HepG2 (cell line): Measurements from ENCODE around the gene GPALPP1. TPM values are rescaled to one million over a fixed set of nuclear protein-coding genes. Genes with fewer than 3 reads are reported as not detected.

ENCODE experiments used
- ATAC-seq: fragments of 200-7000 bp; cut with Tn5 transposase; 3 replicates; pipeline ENCODE4 v1.9.1; 2020; ENCODE audit warnings: mild to moderate bottlenecking, moderate library complexity
- BruUV-seq: library from RNA; stranded (reverse); fragments of 400-500 nt; replicated peaks from 2 replicates; lab custom pipeline; 2021; lab: Mats Ljungman, UMichigan
- CTCF ChIA-PET: fragments of 300-600 bp; formaldehyde crosslinking; extraction: SDS; loops from one replicate; lab custom pipeline; 2021; ENCODE audit warnings: low total read pairs, inconsistent platforms, low intra/inter-chr PET ratio; lab: Yijun Ruan, JAX
- POLR2A ChIA-PET: fragments of 350-600 bp; sonication (Branson Sonifier 250); formaldehyde crosslinking; loops from one replicate; lab custom pipeline; 2020; ENCODE audit warnings: antibody characterized with exemption, inconsistent platforms; lab: Yijun Ruan, JAX
- DNase-seq: peaks from one replicate; pipeline ENCODE4 v3.0.0-alpha.2; 2015; ENCODE audit warnings: low spot score
- FAIRE-seq: peaks from 3 replicates; lab custom pipeline; 2011; peaks lifted over from hg19 to GRCh38; lab: Jason Lieb, UNC
- H2AFZ ChIP-seq: one replicate; pipeline ENCODE4 v1.6.1; 2011; ENCODE audit warnings: low read length, inconsistent platforms
- H3K27ac ChIP-seq: fragments of 300-600 bp; 3 replicates; pipeline ENCODE4 v1.8.0; 2011; ENCODE audit warnings: mixed run types, mild to moderate bottlenecking, mixed read lengths, low read length, inconsistent platforms; ENCODE audit not compliant: insufficient read depth; ENCODE audit errors: extremely low read length
- H3K27me3 ChIP-seq, 2 experiments: fragments of 200-600 bp in 1 of 2; 2 replicates in 1 of 2; 3 replicates in 1 of 2; pipeline versions ENCODE4 v1.6.0 to v1.8.0; 2011; ENCODE audit warnings: low read length in 2 of 2, mild to moderate bottlenecking in 2 of 2, moderate library complexity in 2 of 2, inconsistent platforms in 1 of 2; ENCODE audit not compliant: insufficient read depth in 2 of 2, control insufficient read depth in 1 of 2
- H3K36me3 ChIP-seq, 2 experiments: fragments of 200-600 bp in 1 of 2; replicated peaks in 1 of 2; 2 replicates in 1 of 2; 3 replicates in 1 of 2; pipeline versions ENCODE4 v1.5.1 to v1.8.0; 2011; ENCODE audit warnings: low read length in 2 of 2, inconsistent platforms in 1 of 2; ENCODE audit not compliant: insufficient read depth in 2 of 2, control insufficient read depth in 1 of 2
- H3K4me1 ChIP-seq: 2 replicates; pipeline ENCODE4 v1.5.1; 2012; ENCODE audit warnings: low read length, inconsistent platforms; ENCODE audit not compliant: insufficient read depth
- H3K4me2 ChIP-seq: 2 replicates; pipeline ENCODE4 v1.6.0; 2011; ENCODE audit warnings: low read depth, low read length, inconsistent platforms
- H3K4me3 ChIP-seq, 3 experiments: fragments of 200-600 bp in 1 of 3; sonication (generic), shearing (Covaris generic) in 1 of 3; replicated peaks in 1 of 3; 2 replicates each; pipeline ENCODE4 v1.5.1; 2011 to 2016; ENCODE audit warnings: low read length in 3 of 3, inconsistent platforms in 2 of 3, low read depth in 2 of 3, mild to moderate bottlenecking in 2 of 3, control low read depth in 1 of 3, mixed read lengths in 1 of 3; ENCODE audit not compliant: insufficient read depth in 1 of 3
- H3K79me2 ChIP-seq: one replicate; pipeline ENCODE4 v1.6.1; 2011; ENCODE audit warnings: low read length, inconsistent platforms; ENCODE audit not compliant: insufficient read depth
- H3K9ac ChIP-seq: 2 replicates; pipeline ENCODE4 v1.6.0; 2011; ENCODE audit warnings: mild to moderate bottlenecking, low read depth, low read length, inconsistent platforms; ENCODE audit not compliant: insufficient read depth
- H3K9me3 ChIP-seq: 2 replicates; pipeline ENCODE4 v1.5.1; 2012; ENCODE audit warnings: mild to moderate bottlenecking, low read length
- H4K20me1 ChIP-seq: 2 replicates; pipeline ENCODE4 v1.6.0; 2011; ENCODE audit warnings: inconsistent platforms, mild to moderate bottlenecking, low read length, moderate library complexity; ENCODE audit not compliant: insufficient read depth
- AGO1 ChIP-seq: fragments of 200-400 bp; formaldehyde crosslinking; IDR thresholded peaks from 2 replicates; pipeline ENCODE4 v1.6.1; 2017; ENCODE audit warnings: mild to moderate bottlenecking, low read depth, low read length, moderate library complexity; ENCODE audit not compliant: poor library complexity, severe bottlenecking
- CEBPB ChIP-seq: IDR thresholded peaks from 2 replicates; pipeline ENCODE4 v1.6.1; 2011; ENCODE audit warnings: low read depth, low read length, improper control_type of control experiment, borderline replicate concordance
- DBP ChIP-seq: sonication (generic); formaldehyde crosslinking; IDR thresholded peaks from 2 replicates; pipeline ENCODE4 v1.4.0; 2020; ENCODE audit warnings: missing genetic modification reagents; ENCODE audit errors: not compliant biosample characterization
- HNRNPL ChIP-seq: fragments of 200-400 bp; formaldehyde crosslinking; IDR thresholded peaks from 2 replicates; pipeline ENCODE4 v1.6.1; 2017; ENCODE audit warnings: mild to moderate bottlenecking, low read depth, low read length
- NFAT5 ChIP-seq: sonication (generic); formaldehyde crosslinking; IDR thresholded peaks from 2 replicates; pipeline ENCODE4 v1.4.0; 2020; ENCODE audit warnings: missing genetic modification reagents
- NR1H2 ChIP-seq: sonication (generic); formaldehyde crosslinking; IDR thresholded peaks from 2 replicates; pipeline ENCODE4 v1.8.1; 2022; ENCODE audit warnings: low read depth, missing genetic modification reagents, borderline replicate concordance
- ZNF180 ChIP-seq: sonication (generic); formaldehyde crosslinking; IDR thresholded peaks from 2 replicates; pipeline ENCODE4 v1.4.0; 2020; ENCODE audit warnings: low read depth, missing genetic modification reagents, borderline replicate concordance
- ZNF784 ChIP-seq: sonication (generic); formaldehyde crosslinking; IDR thresholded peaks from 2 replicates; pipeline ENCODE4 v1.5.1; 2020; ENCODE audit warnings: missing genetic modification reagents, mild to moderate bottlenecking, borderline replicate concordance
- ZNF800 ChIP-seq: sonication (generic); formaldehyde crosslinking; IDR thresholded peaks from 2 replicates; pipeline ENCODE4 v1.4.0; 2020; ENCODE audit warnings: missing genetic modification reagents
- WGBS: methylation state at CpG from one replicate; pipeline ENCODE4 v1.1.6; 2017; ENCODE audit warnings: low lambda C conversion rate; 5-methylcytosine and 5-hydroxymethylcytosine counted together
- in situ Hi-C: cut with HindIII; loops from 2 replicates; pipeline ENCODE4 v1.10.0; 2017; ENCODE audit warnings: low pct_unique_long_range_greater_than_20kb; ENCODE audit not compliant: extremely low pct_ligation_motif_present
- intact Hi-C: fragments of 100-400 bp; cut with micrococcal nuclease; formaldehyde crosslinking; loops from one replicate; pipeline ENCODE4 v1.10.0; 2022; ENCODE audit not compliant: unreplicated experiment
- polyA plus RNA-seq, 8 experiments: library from polyadenylated mRNA; depleted of rRNA in 3 of 8; stranded (reverse) in 7 of 8; unstranded in 1 of 8; fragments of >200 nt; fragmentation: Illumina TruSeq in 4 of 8; extraction: Trizol in 4 of 8; gene quantifications; 2 replicates each; pipeline versions ENCODE4 v1.2.1 to v1.2.3, GENCODE V29; 2011 to 2016; ENCODE audit warnings: low read depth in 4 of 8, missing spikeins in 1 of 8, mixed read lengths in 1 of 8; ENCODE audit not compliant: insufficient read depth in 1 of 8
- total RNA-seq, 5 experiments: library from RNA; depleted of rRNA; stranded (reverse); fragments of >200 nt; fragmentation: Illumina TruSeq; extraction: Trizol; gene quantifications; 2 replicates each; pipeline ENCODE4 v1.2.3, GENCODE V29; 2016; ENCODE audit warnings: low read depth in 1 of 5

Gene GPALPP1
- total and polyA plus RNA-seq, 2 of the 13 experiments (the other 11 are each of a cell fraction or from before 2014, with no cell fraction given): 12.1 to 23.1 TPM

GRCh38 chr13:45011198-45011597 lies 21.9 kb downstream of the GPALPP1 start:
- Histone ChIP-seq H4K20me1 (no peaks in the 10 kb centered on the region), H3K4me2 (no peak overlapping the region), H2AFZ (no peak overlapping the region), H3K27ac (no peak overlapping the region), H3K4me3 (no peak overlapping the region), H3K27me3 (no peaks in the 10 kb centered on the region), H3K79me2 (no peaks in the 10 kb centered on the region), H3K36me3 (peaks cover 5 to 33% of the 10 kb centered on the region in 2 experiments), H3K9me3 (no peaks in the 10 kb centered on the region), H3K9ac (no peak overlapping the region), H3K4me1 (no peaks in the 10 kb centered on the region)
- intact Hi-C loops: no loop called here
- peak; percentile 73 for TF ChIP-seq CEBPB
- TF ChIP-seq DBP: no peak
- no TSS peak for BruUV-seq
- in situ Hi-C loops: no loop called here
- POLR2A ChIA-PET: no interaction called here
- FAIRE-seq (no peak), DNase-seq (no peak), ATAC-seq (no peak)
- WGBS: 99% methylated on average over 6 of the region's 6 CpGs
- CTCF ChIA-PET: no interaction called here

- ATAC-seq: no peak
- Histone ChIP-seq H3K9me3 (no peaks in the 10 kb centered on the region), H3K4me2 (no peak overlapping the region), H2AFZ (no peak overlapping the region), H3K4me1 (no peaks in the 10 kb centered on the region), H3K79me2 (no peaks in the 10 kb centered on the region), H4K20me1 (no peaks in the 10 kb centered on the region), H3K4me3 (no peak overlapping the region), H3K9ac (no peak overlapping the region), H3K36me3 (peaks cover 5 to 25% of the 10 kb centered on the region in 2 experiments; a peak in 4 of 5 replicates), H3K27me3 (no peaks in the 10 kb centered on the region), H3K27ac (no peak overlapping the region)
- DNase-seq: no peak
- no TSS peak for BruUV-seq
- CTCF ChIA-PET: no interaction called here
- 93% methylated on average over 2 of the region's 2 CpGs for WGBS
- in situ Hi-C loops (no loop called here), intact Hi-C loops (no loop called here)
- FAIRE-seq: no peak
- POLR2A ChIA-PET: no interaction called here
- TF ChIP-seq ZNF784 (CRISPR knock-in tag) (no peak), AGO1 (no peak), NR1H2 (CRISPR knock-in tag) (no peak), NFAT5 (CRISPR knock-in tag) (no peak), HNRNPL (no peak), ZNF180 (CRISPR knock-in tag) (no peak), ZNF800 (CRISPR knock-in tag) (no peak)
Observed at GRCh38 chr13:45015300-45015699, 26.0 kb downstream of the GPALPP1 start.
